Stimulated activated naive CD8-positive, alpha-beta T cell treated with anti-CD3 and anti-CD28 coated beads, Interleukin-15, Interleukin-2, amounts not matched to agents 100 ng/mL and 50 ng/mL, for 24 hours (primary cell): ENCODE results near the gene SHROOM1.
A peak's percentile ranks its signal among the peaks of the same experiment; 100 is the strongest.
"Not testable (repeated sequence)": the region's sequence is repeated elsewhere in the genome, so short reads cannot be mapped to it uniquely, and the experiment has no call there.

Experiments
- H3K27ac Mint-ChIP-seq: one replicate; pipeline ENCODE4 v1.8.0; 2021; ENCODE audit warnings: mild to moderate bottlenecking, mixed read lengths
- H3K27me3 Mint-ChIP-seq: one replicate; pipeline ENCODE4 v1.8.0; 2021; ENCODE audit warnings: mixed read lengths
- H3K36me3 Mint-ChIP-seq: one replicate; pipeline ENCODE4 v1.8.0; 2021; ENCODE audit warnings: low read depth, mixed read lengths
- H3K4me1 Mint-ChIP-seq: one replicate; pipeline ENCODE4 v1.8.0; 2021; ENCODE audit warnings: low read depth, mixed read lengths
- H3K4me3 Mint-ChIP-seq: one replicate; pipeline ENCODE4 v1.8.0; 2021; ENCODE audit warnings: mild to moderate bottlenecking, mixed read lengths
- H3K9me3 Mint-ChIP-seq: one replicate; pipeline ENCODE4 v1.8.0; 2021; ENCODE audit warnings: mixed read lengths

SHROOM1 gene

DNA sequence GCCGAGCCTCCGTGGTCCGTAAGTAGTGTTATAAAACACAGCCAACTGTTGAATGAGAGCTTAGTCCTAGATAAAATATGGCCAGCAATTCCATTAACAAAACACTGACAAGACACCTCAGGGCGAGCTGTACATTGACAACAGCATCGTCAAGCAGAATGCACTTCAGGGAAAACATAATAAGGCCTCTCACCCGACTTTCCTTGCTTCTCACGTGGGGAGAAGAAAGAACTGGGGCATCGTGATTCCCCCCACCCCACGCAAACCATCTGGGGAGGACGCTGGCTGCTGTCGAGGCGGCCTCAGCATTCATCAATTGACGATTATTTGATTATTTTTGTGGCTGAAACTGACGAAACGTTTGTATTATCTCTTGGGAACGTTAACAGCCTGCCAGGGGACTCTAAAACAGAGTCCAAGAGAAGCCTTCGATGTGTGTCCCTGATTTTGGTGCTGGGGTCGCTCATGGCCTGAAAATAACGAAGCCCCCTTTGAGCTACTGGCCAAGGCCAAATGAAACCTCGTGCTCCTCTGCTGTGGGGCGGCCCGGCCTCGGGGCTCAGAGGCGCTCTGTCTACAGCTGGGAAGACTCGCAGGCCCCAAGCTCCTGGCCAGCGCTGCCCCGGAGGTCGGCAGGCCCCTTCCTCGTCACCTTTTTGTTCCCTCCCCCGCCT lies 35.4 kb upstream of the SHROOM1 start:
- Mint-ChIP-seq H3K36me3 (peaks cover 25% of the 10 kb centered on the region), H3K9me3 (no peaks in the 10 kb centered on the region), H3K4me3 (peak overlapping the region; percentile 100), H3K27ac (peak overlapping the region; percentile 100), H3K27me3 (no peaks in the 10 kb centered on the region), H3K4me1 (peaks cover 33% of the 10 kb centered on the region)

DNA sequence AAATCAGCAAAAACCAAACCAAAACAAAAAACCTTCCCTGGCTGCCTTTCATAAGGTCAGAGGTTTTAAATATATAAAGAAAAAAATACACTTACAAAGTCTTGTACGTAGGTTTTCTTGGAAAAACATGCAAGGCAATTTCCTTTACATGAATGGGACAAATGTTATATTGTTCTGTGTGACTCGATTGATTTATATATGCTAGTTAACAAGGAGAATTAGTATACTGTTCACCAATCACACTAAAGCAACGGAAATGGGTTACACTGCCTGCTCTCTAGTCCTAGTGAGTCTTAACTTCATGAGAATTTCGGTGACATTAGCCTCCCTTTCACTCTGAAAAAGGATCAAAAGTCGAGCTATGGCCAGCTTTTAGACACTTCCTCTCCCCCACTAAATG lies 30.3 kb upstream of the SHROOM1 start:
- Mint-ChIP-seq H3K4me1 (peaks cover 6% of the 10 kb centered on the region), H3K27ac (no peak overlapping the region), H3K9me3 (no peaks in the 10 kb centered on the region), H3K36me3 (no peaks in the 10 kb centered on the region), H3K27me3 (peaks cover 7% of the 10 kb centered on the region), H3K4me3 (no peak overlapping the region)

DNA sequence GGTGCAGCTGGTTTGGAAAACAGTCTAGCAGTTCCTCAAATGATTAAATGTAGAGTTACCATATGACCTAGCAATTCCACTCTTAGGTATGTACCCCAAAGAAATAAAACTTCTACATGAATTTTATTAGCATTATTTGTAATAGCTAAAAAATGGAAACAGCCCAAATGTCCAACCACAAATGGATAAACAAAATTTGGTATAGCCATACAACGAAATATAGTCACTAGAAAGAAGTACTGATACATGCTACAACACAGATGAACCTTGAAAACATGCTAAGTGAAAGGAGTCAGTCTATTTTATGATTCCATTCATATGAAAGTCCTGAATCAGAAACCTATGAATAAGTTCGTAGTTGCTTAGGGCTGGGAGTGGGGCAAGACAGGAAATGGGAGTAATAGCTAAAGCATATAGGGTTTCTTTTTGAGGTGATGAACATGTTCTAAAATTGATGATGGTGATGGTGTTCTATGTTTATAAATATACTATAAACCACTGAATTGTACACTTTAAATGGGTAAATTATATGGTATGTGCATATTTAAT lies 29.5 kb upstream of the SHROOM1 start:
- Mint-ChIP-seq H3K27me3 (peaks cover 7% of the 10 kb centered on the region), H3K4me1 (no peaks in the 10 kb centered on the region), H3K27ac (no peak overlapping the region), H3K36me3 (no peaks in the 10 kb centered on the region), H3K9me3 (no peaks in the 10 kb centered on the region), H3K4me3 (no peak overlapping the region)

DNA sequence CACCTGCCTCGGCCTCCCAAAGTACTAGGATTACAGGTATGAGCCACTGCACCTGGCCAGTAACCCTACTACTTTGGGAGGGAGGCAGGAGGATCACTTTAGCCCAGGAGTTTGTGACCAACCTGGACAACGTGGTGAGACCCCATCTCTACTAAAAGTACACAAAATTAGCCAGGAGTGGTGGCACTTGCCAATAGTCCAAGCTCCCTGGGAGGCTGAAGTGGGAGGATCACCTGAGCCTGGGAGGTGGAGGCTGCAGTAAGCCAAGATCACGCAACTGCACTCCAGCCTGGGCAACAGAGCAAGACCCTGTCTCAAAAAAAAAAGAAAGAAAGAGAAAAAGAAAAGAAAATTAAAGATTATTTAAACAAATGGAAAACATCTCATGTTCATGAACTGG lies 25.6 kb upstream of the SHROOM1 start:
- Mint-ChIP-seq H3K4me3 (no peak overlapping the region), H3K36me3 (no peaks in the 10 kb centered on the region), H3K4me1 (no peaks in the 10 kb centered on the region), H3K27ac (no peak overlapping the region), H3K9me3 (no peaks in the 10 kb centered on the region), H3K27me3 (peaks cover 14% of the 10 kb centered on the region)

DNA sequence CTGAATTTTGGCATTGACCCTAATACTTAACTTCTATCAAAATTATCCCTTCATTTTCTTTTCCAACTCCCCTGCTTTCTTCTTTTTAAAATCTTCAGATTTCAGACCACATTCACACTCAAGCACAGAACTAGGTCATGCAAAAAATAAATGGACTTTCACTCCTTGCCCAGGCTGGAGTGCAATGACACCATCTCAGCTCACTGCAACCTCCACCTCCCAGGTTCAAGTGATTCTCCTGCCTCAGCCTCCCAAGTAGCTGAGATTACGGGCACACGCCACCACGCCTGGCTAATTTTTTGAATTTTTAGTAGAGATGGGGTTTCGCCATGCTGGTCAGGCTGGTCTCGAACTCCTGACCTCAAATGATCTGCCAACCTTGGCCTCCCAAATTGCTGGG lies 24.5 kb upstream of the SHROOM1 start:
- peaks cover 16% of the 10 kb centered on the region for H3K27me3 Mint-ChIP-seq
- H3K36me3 Mint-ChIP-seq, H3K27ac Mint-ChIP-seq, H3K4me1 Mint-ChIP-seq, H3K9me3 Mint-ChIP-seq, H3K4me3 Mint-ChIP-seq: not testable (repeated sequence)

DNA sequence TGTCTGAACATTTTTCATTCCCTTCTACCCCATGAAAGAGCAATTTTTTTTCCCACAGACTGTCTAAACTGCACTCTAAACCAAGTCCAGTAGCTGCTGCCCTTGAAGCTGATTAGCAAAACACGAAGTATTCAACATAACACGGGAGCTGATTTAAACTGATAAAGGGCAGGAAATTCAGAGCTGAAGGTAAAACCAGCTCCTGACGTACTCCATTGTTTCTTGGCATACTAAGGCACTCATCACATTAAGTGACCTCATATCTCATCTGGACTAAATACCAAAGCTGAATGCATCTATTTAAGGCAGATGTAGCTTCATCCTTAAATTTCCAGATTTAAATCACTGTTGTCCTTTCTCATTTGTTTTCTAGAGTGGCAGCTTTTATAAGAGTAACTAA lies 23.9 kb upstream of the SHROOM1 start:
- Mint-ChIP-seq H3K27ac (no peak overlapping the region), H3K4me3 (no peak overlapping the region), H3K9me3 (no peaks in the 10 kb centered on the region), H3K27me3 (peaks cover 19% of the 10 kb centered on the region), H3K36me3 (no peaks in the 10 kb centered on the region), H3K4me1 (no peaks in the 10 kb centered on the region)

DNA sequence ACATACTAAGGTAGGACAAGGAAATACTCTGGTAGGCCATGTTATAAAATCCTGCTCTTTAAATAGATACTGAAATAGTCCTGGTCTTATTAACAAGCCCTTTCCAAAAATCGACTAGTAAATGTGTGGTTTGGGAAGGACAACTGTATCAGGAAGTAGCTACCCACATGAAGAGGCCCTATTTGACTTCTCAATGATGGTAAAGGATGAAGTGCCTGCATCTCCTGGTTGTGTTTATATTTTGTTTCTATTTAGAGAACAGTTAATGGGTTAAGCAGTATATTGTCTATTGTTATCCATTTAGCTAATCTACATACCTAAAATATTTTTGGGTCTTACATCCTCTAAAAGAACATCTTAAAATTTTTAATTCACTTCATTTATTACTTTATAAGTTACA lies 23.3 kb upstream of the SHROOM1 start:
- Mint-ChIP-seq H3K27me3 (peaks cover 18% of the 10 kb centered on the region), H3K4me1 (no peaks in the 10 kb centered on the region), H3K27ac (no peak overlapping the region), H3K9me3 (no peaks in the 10 kb centered on the region), H3K36me3 (no peaks in the 10 kb centered on the region), H3K4me3 (no peak overlapping the region)

DNA sequence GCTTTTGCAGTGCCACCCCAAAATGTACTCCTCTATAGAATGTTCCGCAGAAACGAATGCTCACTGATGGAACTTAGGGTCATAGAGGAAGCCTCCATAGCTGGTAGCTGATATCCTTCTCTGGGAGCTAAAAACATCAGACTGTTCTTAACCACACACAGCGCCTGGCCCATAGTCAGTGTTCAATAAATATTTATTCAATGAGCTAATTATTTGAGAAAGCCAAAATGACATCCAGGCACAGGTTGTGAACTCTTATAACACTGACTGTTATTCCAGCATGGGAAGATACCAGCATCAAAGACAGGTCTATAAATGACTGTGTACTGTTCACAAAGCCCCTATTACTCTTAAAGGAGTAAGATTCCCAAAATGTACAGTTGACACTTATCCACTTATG lies 22.9 kb upstream of the SHROOM1 start:
- Mint-ChIP-seq H3K4me1 (no peaks in the 10 kb centered on the region), H3K36me3 (no peaks in the 10 kb centered on the region)

DNA sequence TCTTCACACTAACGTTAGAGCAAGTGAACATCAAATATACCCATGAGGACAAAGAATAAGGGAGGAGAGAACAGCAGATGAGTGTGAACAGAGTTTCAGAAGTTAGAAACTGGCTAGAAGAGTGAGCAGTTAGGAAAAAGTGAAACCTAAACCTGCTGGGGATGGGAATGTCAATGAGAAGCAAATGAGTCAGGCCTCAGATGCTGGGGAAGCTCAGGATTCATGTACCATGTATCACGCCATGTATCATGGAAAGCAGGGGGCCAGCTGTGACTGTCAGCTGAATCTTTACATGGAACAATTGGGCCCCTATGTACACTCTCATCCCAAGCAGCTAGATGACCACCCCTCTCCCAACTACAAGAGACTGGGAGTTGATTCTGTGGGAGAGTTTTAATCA lies 19.6 kb upstream of the SHROOM1 start:
- Mint-ChIP-seq H3K4me3 (no peak overlapping the region), H3K27ac (no peak overlapping the region), H3K27me3 (peaks cover 12% of the 10 kb centered on the region)

More for the DNA sequence above, 22.9 kb upstream of the SHROOM1 start:
- Mint-ChIP-seq H3K4me3 (no peak overlapping the region), H3K9me3 (no peaks in the 10 kb centered on the region), H3K27me3 (peaks cover 15% of the 10 kb centered on the region), H3K27ac (no peak overlapping the region)

DNA sequence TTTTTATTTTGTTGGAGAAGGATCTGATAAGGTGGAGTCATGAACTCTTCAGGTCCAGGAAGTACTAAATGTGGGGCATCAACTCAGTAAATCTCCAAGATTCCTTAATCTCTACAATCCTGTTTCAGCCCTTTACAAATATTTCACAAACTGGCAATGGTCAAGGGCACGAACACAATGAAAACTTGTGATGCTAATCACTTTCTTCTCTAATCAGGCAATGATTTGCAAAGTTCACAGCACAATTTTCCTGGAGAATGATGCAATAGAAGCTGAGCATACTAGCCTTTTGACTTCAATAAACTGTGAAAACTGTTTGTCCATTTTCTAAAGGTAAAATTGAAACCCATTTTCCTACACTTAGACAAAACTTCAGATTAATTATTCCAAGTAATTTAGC lies 18.9 kb upstream of the SHROOM1 start:
- H3K36me3 Mint-ChIP-seq, result no peaks in the 10 kb centered on the region
- no peaks in the 10 kb centered on the region for H3K4me1 Mint-ChIP-seq
- H3K27ac Mint-ChIP-seq, result no peak overlapping the region
- H3K27me3 Mint-ChIP-seq, result peaks cover 10% of the 10 kb centered on the region
- no peak overlapping the region for H3K4me3 Mint-ChIP-seq
- no peaks in the 10 kb centered on the region for H3K9me3 Mint-ChIP-seq

More for the DNA sequence above, 19.6 kb upstream of the SHROOM1 start:
- Mint-ChIP-seq H3K9me3 (no peaks in the 10 kb centered on the region), H3K36me3 (no peaks in the 10 kb centered on the region), H3K4me1 (no peaks in the 10 kb centered on the region)

DNA sequence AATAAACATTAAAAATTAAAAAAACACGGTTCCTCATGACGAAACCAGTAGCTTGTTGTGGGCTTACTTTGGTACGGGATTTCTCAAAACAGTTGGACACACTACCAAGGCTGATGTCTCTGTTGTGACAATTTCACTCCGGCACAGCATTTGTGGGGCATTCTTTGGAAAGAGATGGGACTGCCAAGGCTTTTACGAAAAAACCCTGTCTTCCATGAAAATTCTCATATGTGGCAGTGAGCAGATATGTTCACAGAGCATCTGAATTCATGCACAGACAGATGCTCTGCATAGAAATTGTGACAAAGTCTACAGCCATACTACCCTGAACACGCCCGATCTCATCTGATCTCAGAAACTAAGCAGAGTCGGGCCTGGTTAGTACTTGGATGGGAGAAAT lies 17.8 kb upstream of the SHROOM1 start:
- no peak overlapping the region for H3K27ac Mint-ChIP-seq
- H3K4me1 Mint-ChIP-seq, result no peaks in the 10 kb centered on the region
- H3K4me3 Mint-ChIP-seq, result no peak overlapping the region
- H3K9me3 Mint-ChIP-seq, result no peaks in the 10 kb centered on the region
- peaks cover 7% of the 10 kb centered on the region for H3K27me3 Mint-ChIP-seq
- H3K36me3 Mint-ChIP-seq, result no peaks in the 10 kb centered on the region

DNA sequence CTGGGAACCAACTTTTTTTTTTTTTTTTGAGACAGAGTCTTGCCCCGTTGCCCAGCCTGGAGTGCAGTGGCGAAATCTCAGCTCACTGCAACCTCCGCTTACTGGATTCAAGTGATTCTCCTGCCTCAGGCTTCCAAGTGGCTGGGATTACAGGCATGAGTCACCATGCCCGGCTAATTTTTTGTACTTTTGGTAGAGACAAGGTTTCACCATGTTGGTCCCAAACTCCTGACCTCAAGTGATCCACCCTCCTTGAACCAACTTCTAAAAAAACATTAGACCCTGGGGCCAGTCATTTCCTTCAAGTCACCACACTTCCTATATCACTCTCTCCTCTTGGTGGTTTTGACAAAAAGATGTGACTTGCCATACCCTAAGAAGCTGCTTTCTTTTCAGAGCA lies 10.9 kb upstream of the SHROOM1 start:
- H3K4me1 Mint-ChIP-seq, result no peaks in the 10 kb centered on the region
- H3K27me3 Mint-ChIP-seq, result no peaks in the 10 kb centered on the region
- H3K36me3 Mint-ChIP-seq, result no peaks in the 10 kb centered on the region
- H3K4me3 Mint-ChIP-seq, result no peak overlapping the region
- H3K27ac Mint-ChIP-seq, result no peak overlapping the region
- no peaks in the 10 kb centered on the region for H3K9me3 Mint-ChIP-seq

DNA sequence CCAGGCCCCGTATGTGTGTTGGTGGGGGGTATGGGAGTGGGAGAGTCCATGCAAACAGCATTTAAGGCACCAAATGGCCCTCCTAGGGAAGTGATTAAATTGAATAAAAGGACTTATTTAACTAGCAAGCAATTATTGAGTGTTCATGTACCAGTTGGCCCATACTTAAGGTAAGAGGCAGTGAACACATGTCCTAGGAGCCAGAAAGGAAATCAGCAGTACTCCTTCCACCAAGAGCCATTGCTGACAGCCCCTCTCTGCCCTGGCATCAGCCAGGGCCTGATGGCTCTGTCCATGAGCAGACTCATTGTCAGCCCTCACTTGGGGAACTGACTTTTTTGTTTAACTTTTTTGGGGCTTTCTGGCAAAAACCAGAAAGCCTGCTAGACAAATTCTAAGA lies 10.4 kb upstream of the SHROOM1 start:
- H3K4me1 Mint-ChIP-seq, result no peaks in the 10 kb centered on the region
- no peak overlapping the region for H3K27ac Mint-ChIP-seq
- no peak overlapping the region for H3K4me3 Mint-ChIP-seq
- no peaks in the 10 kb centered on the region for H3K9me3 Mint-ChIP-seq
- H3K27me3 Mint-ChIP-seq, result no peaks in the 10 kb centered on the region
- no peaks in the 10 kb centered on the region for H3K36me3 Mint-ChIP-seq

DNA sequence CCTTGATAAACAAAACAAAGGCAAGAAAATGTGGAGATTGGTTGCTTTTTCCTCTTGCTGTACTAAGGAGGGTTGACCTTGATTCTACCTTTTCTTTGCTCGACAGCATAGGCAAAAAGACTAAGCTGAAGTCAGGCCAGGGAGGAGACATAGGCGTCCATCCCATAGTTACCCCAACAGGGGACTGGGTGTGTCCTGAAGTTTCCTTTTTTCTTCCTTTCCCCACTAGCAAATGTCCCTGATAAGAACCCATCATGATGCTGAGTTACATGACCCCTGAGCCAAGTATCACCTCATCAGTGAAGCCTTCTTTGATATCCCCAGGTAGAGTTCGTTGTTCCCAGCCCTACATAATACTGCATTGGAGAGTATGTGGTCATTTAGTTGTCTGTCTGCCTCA lies 9.9 kb upstream of the SHROOM1 start:
- H3K4me1 Mint-ChIP-seq, result no peaks in the 10 kb centered on the region
- H3K9me3 Mint-ChIP-seq, result no peaks in the 10 kb centered on the region
- H3K36me3 Mint-ChIP-seq, result no peaks in the 10 kb centered on the region
- H3K27me3 Mint-ChIP-seq, result no peaks in the 10 kb centered on the region
- no peak overlapping the region for H3K27ac Mint-ChIP-seq
- H3K4me3 Mint-ChIP-seq, result no peak overlapping the region

DNA sequence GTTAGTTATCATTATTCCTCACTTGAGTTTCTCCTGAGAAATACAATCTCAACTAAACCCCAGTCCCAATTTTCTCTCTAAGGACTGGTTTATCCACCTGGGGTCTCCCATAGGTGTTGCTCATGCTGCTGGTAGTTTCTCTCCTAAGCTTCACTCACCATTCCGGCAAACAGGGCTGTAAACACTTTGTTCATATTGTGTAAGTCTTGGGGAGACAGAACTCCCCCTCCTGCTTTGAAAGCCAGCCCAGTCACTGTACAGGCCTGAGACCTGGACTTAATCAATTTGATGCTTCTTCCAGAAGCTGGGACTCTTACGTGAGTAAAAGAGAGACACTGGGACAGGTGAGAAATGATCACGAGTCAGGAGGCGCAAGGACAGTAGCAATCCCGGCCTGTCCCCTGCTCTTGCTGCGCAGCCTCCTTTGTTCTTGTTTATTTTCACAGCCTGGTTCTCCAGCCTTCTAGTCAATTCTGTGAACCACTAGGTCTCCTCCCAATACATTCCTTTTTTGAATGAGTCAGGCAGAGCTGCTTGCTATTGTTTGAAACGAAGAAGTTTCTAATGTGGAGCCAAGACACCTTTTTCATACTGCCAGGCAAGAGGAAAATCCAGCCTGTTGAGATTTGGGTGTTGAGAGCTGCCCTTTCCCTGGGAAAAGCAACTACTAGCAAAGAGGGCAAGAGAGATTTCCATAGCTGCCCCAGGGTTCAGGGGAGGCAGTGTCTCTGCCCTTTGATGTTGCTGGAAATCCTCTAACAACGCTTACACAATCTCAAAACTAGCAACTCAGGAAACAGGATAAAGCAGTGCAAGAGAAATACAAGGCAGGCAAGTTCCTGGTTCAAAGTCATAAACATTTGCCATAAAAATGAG lies 9.2 kb upstream of the SHROOM1 start:
- Mint-ChIP-seq H3K9me3 (no peaks in the 10 kb centered on the region), H3K36me3 (no peaks in the 10 kb centered on the region), H3K4me1 (no peaks in the 10 kb centered on the region), H3K4me3 (no peak overlapping the region), H3K27ac (no peak overlapping the region), H3K27me3 (no peaks in the 10 kb centered on the region)
